HG03457 (cell line): ENCODE results near the gene CCNH.
A peak's percentile ranks its signal among the peaks of the same experiment; 100 is the strongest.

Source experiments
- ATAC-seq: cut with Tn5 transposase; IDR thresholded peaks from one replicate; pipeline ENCODE4 v1.9.1; 2021; ENCODE audit warnings: moderate number of reproducible peaks; ENCODE audit not compliant: unreplicated experiment

The CCNH gene

GRCh38 chr5:87403899-87404298 lies 8.8 kb downstream of the CCNH start:
- no peak for ATAC-seq

GRCh38 chr5:87403409-87403808 lies 9.3 kb downstream of the CCNH start:
- no peak for ATAC-seq

GRCh38 chr5:87401626-87402025 lies 11.1 kb downstream of the CCNH start:
- ATAC-seq, result no peak

DNA sequence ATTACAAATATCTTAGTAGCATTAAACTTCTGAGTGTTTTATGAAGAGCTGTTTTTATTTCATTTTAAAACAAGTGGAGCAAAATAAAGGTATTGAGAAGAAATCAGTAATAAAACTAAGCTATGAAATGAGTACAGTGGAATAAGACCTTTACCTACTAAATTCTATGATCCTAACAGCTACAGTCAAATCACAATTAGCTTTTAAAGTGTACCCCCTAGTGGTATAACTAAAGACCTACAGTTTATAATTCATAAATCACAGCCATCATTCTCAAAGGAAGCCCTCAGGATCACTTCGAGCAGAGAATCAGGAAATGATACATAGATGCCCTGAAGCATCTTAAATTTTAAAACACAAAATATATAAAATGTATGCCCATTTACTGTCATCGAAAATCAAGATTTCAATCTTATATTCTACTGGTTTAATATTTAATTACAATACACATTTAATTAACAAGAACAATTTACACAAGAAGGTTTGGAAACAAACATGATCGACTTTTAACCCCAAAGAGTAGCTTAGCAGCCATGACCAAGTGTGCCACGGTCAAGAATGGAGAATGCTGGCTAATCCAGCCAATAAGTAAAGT lies 12.3 kb downstream of the CCNH start:
- ATAC-seq, result peak; percentile 61

- no peak for ATAC-seq
Observed at GRCh38 chr5:87399720-87400119, 13.0 kb downstream of the CCNH start.

DNA sequence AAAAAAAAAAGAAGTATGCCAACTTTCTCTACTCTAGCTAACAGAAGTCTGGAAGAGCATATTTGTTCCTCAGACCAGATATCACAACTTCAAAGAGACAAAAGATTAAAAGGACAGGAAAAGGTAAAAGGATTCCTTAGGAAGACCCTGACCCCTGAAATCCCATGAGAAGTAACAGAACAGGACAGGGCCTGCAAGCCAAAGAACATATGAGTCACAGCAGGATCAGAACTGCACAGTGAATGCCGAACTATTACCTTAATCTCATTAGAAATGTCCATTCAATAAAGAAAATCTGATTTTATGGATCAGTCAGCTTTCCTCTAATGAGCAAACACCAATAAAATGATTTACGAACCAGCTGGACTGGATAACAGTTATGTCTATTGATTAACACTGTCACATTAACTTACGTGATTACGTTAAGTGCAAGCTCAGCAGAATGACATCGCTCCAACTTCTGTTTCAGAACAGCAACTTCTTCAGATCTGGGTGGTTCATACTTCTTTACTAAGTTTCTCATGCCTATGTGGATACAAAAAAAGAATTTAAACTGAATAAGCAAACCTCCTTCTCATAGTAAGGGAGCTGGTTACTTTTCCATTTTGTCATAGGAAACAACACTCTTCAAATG lies 13.6 kb downstream of the CCNH start:
- no peak for ATAC-seq

DNA sequence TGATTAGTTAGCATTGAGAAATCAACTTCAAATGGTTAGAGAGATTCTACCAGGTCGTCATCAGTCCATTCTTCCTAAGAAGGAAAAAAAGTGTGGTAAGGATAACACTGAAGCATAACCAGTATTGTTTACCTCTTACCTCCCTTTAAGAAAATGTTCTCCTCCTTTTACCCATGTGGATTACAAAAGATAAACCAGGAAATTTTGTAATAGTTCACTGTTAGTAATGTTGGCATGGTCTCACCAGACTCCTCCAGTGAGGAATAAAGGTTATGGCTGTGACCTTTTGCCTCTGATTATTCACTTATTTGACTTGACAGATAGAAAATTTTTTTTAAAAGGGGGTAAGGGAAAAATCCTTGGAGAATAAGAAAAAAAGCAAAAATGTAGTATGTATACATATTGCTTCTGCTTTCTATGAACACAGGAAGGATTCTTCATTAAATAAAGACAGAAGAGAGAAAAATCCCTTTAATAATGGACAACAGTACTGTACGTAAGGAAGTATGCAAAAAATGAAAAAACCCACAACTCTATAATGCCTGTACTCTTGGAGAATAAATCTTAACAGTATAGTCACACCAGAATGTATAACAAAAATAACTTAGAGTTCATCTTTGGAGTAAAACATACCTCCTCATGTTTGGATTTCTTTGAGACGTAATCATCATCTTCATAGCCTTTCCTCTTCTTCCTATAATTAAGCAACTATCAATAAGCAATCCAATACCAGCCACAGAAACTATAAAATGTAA lies 18.1 kb downstream of the CCNH start:
- no peak for ATAC-seq

DNA sequence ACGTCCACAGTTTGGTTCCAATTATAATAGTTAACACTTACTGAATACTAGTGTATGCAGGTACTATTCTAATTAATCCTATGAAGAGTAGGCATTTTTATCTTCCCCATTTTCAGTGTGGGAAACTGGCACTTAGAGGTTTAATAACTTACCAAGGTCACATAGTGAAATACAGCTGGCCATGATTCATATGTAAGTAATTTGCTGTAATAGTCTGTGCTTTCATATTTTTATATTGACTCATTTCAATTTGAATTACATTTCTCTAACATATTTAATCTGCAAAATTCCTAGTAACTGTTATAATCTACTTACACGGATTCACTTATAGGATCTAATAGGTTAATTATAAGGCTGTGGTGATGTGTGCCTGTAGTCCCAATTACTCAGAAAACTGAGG lies 19.4 kb downstream of the CCNH start:
- ATAC-seq, result no peak

DNA sequence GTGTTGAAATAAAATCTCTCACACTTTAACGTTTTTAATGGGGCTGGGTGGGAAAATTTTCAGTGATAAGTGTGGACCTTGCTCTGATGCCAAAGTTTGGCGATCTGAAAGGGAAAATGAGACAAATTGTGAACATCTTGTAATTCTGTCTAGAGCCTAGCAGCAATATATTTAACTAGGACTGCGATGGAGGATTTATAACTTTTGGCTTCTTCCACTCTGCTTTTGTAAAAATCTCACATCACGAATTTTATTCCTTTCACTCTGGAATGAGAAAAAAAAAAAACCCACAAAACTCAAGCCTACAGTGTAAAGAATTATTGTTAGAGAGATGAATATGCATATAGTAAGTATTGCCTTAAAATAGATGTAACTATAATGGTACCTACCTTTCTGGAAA lies 19.9 kb downstream of the CCNH start:
- ATAC-seq, result no peak

DNA sequence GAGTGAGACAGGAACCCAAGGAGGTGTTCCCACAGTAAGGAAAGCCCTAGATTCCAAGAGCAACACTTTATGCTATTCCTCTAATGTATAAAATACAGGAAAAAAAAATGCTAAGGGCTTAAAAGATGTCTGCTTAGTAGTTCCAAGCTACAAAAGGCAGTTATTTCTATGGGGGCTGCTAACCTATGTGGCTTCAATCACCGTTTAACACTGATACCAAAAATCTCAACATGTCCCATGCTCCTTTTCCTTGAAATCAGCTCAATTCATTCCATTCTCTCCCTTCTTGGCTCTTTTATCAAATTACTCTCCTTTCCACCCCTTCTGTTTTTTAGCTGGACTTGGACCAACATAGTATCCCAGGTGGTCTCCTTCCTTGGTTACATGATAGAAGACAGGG lies 20.6 kb downstream of the CCNH start:
- ATAC-seq, result no peak

GRCh38 chr5:87390576-87391199 lies 22.0 kb downstream of the CCNH start:
- ATAC-seq, result no peak

DNA sequence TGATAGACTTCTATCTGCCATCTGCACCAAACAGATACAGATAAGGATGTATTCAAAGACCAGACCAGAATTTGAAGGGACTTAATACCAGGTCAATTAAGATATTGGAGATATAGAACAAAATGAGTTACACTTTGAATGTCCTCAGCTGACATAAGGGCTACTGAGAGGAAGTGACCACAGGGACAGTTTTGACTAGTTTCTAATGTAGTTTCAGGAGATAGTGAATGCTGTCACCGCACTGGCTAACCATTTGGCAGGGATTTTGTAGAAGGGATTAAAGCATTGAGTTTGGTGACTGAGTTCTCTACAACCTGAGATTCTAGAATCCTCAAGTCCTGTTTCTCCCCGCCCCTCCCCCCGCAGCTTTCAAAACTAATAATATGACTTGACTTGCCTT lies 22.7 kb downstream of the CCNH start:
- no peak for ATAC-seq

DNA sequence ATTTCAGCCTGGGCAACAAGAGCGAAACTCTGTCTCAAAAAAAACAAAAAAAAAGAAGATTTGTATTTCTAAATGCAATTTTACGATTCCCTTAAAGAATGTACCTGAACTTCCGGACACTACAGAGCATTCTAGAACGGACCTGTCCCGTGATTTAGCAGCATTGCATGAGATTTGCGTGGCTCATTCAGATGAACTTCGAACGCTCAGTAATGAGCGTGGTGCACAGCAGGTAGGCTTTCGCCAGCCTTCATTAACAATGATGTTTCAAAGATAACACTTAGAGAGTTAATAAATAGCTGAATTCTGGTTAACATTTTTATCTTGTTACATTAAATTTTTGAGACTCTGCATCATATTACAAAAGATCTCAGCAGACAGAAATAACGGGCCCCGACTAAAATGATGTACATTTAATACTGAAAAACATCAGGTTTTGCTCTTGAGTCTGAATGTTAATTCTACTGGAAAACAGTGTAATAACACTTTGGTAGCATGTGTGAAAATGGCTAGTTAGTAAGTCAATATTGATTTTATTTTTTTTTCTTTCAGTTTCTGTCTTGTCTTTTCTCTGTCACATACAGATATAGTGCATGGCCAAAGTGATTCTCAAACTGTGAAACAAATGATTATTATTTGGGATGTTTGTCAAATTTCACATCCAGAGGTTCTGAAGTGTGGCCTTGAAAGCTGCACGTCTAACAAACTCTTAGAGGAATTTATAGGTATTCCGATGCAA lies 23.3 kb downstream of the CCNH start:
- no peak for ATAC-seq

DNA sequence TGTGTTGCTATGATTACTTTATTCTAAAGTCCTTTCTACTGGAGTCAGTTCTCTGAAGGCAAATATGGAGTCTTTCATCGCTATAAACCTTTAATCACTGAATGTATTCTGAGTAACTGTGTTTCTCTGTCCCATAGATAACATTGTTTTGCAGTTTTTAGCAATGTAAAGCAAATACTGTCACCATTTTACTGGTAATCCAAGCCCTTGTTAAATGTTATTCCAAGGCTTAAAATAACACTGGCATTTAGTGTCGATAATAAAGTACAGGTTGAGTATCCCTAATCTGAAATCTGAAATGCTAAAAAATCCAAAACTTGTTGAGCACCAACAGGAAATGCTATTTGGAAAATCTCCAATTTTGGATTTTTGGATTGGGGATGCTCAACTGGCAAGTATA lies 24.6 kb downstream of the CCNH start:
- ATAC-seq, result no peak

GRCh38 chr5:87385802-87386201 lies 26.9 kb downstream of the CCNH start:
- no peak for ATAC-seq

- no peak for ATAC-seq
Observed at GRCh38 chr5:87383216-87383615, 29.5 kb downstream of the CCNH start.

DNA sequence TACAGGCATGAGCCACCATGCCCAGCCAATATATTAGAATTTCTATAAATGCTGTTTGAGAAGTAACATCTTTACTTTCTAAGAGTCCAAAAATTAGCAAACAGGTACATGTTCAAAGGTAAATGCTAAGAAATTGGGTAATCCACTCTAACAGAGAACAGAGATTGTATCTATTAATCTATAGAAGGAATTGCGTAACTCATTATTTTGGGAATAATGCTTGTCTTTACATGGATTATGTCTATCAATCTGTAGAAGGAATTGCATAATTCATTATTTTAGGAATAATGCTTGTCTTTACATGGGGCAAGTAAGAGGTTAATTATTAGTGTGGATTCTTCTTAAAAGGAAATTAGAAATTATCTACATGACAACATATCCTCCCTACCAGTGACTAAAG lies 30.5 kb downstream of the CCNH start:
- no peak for ATAC-seq

GRCh38 chr5:87372705-87373104 lies 40.0 kb downstream of the CCNH start:
- ATAC-seq, result no peak

GRCh38 chr5:87369431-87369830 lies 43.3 kb downstream of the CCNH start:
- no peak for ATAC-seq

- ATAC-seq, result no peak
Observed at GRCh38 chr5:87368601-87369000, 44.1 kb downstream of the CCNH start.

GRCh38 chr5:87367243-87367642 lies 45.5 kb downstream of the CCNH start:
- no peak for ATAC-seq
